Aorta (tissue), 5 donors: ENCODE data around the gene PTH1R. TPM values are rescaled to one million over a fixed set of nuclear protein-coding genes. Genes with fewer than 3 reads are reported as not detected.

Source experiments
- ATAC-seq: fragments of 200-7000 bp; cut with Tn5 transposase; one replicate; pipeline ENCODE4 v1.9.1; 2022; ENCODE audit warnings: moderate library complexity; ENCODE audit not compliant: low FRiP score
- DNase-seq, 2 donors: peaks; one replicate each; pipeline ENCODE4 v3.0.0-alpha.2; 2020
- H3K27ac ChIP-seq, 2 donors: one replicate each; pipeline ENCODE4 v1.5.1; 2013; ENCODE audit warnings: low read length in 2 of 2, mild to moderate bottlenecking in 2 of 2, moderate library complexity in 2 of 2, control low read depth in 1 of 2, inconsistent platforms in 1 of 2, low read depth in 1 of 2
- H3K27me3 ChIP-seq, 2 donors: one replicate each; pipeline ENCODE4 v1.6.1; 2013; ENCODE audit warnings: control low read depth in 1 of 2, low read length in 1 of 2, mild to moderate bottlenecking in 1 of 2, moderate library complexity in 1 of 2; ENCODE audit not compliant: insufficient read depth in 2 of 2, control insufficient read depth in 1 of 2
- H3K36me3 ChIP-seq, 2 donors: one replicate each; pipeline ENCODE4 v1.6.1; 2013; ENCODE audit warnings: control low read depth in 1 of 2, low read length in 1 of 2, mild to moderate bottlenecking in 1 of 2; ENCODE audit not compliant: insufficient read depth in 2 of 2, control insufficient read depth in 1 of 2
- H3K4me1 ChIP-seq, 2 donors: one replicate each; pipeline ENCODE4 v1.6.1; 2013; ENCODE audit warnings: low read length in 2 of 2, control low read depth in 1 of 2, mild to moderate bottlenecking in 1 of 2, moderate library complexity in 1 of 2; ENCODE audit not compliant: insufficient read depth in 2 of 2, control insufficient read depth in 1 of 2
- H3K4me3 ChIP-seq, 2 donors: one replicate each; pipeline ENCODE4 v1.5.1; 2013; ENCODE audit warnings: low read length in 2 of 2, control low read depth in 1 of 2, mild to moderate bottlenecking in 1 of 2
- H3K9me3 ChIP-seq: one replicate; pipeline ENCODE4 v1.6.1; 2013; ENCODE audit warnings: mild to moderate bottlenecking, low read length; ENCODE audit not compliant: control insufficient read depth
- WGBS, 2 donors: extraction: QIAGEN DNeasy Blood & Tissue Kit; methylation state at CpG; one replicate each; pipeline ENCODE4 v1.1.7; 2013; 5-methylcytosine and 5-hydroxymethylcytosine counted together
- intact Hi-C, 2 donors: fragments of 100-400 bp; cut with DNase I; formaldehyde crosslinking; loops; one replicate each; pipeline versions ENCODE4 v1.14.2 to v1.15.0; 2022
- polyA plus RNA-seq, 2 donors: library from polyadenylated mRNA; stranded (reverse); fragments of 200-250 nt; gene quantifications; one replicate each; pipeline ENCODE4 v1.2.3, GENCODE V29; 2013
- total RNA-seq, 2 donors: library from RNA; stranded (reverse); fragmentation: NEBNext Ultra II Directional; extraction: Animal tissue kit (Norgen Biotek cat#: 25700); gene quantifications; one replicate each; pipeline ENCODE4 v1.2.1, GENCODE V29; 2021
- donor health status: healthy with polysubstance abuse.
- donor health status: Bipolar disorder and iron deficiency.
- donor health status: DM: no; HTN: no; CAD: no.
- donor health status: DM: no; HTN: no; CAD: no.
- donor health status: DM: yes; HTN: yes; CAD: no.

Gene PTH1R
- total and polyA plus RNA-seq, 4 donors = 6.6 to 38.6 (median 7.6) TPM

DNA sequence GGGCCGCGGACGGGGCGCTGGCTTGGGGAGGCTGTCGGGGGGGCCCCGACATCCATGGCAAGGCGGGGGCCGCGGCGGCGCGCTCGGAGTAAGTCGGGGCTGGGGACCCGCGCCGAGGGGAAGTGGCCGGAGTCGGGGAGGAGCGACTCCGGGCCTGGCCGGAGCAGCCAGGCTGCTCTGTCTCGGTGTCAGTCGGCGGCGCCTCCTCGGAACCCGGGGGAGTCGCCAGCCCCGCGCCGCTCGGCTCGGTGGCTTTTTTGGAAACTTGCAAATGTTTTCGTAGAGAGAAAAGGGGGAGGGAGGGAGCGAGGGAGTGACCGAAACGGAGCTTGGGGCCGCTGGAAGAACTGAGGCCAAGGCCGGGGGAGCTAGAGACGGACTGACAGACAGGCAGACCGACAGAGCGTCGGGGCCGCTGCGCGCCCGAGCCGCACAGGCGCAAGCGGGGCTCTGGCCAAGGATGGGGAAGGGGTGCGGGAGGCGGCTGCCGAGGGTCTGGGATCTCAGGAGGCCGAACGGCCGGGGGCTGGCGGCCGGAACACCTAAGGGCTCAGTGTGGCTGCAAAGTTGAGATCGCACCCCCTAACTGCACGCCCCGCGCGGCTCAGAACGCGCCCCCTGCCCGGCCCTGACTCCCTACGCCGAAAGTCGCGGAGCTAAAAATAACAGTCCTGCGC, 5.0 kb downstream of the PTH1R start:
- H3K27me3 ChIP-seq = no peaks in the 10 kb centered on the region
- 0 to 1% methylated on average over 50 to 72 of the region's 72 CpGs for WGBS, 2 donors
- peak overlapping the region in 1 of 2 donors; percentile 32 for H3K27ac ChIP-seq
- H3K4me3 ChIP-seq = peak overlapping the region; percentile 57 to 66
- DNase-seq (peak in 1 of 2 donors; percentile 82), ATAC-seq (peak; percentile 56)
- no peaks in the 10 kb centered on the region for H3K4me1 ChIP-seq
- intact Hi-C loops = no loop called here
- no peaks in the 10 kb centered on the region for H3K36me3 ChIP-seq
- H3K9me3 ChIP-seq = no peaks in the 10 kb centered on the region

DNA sequence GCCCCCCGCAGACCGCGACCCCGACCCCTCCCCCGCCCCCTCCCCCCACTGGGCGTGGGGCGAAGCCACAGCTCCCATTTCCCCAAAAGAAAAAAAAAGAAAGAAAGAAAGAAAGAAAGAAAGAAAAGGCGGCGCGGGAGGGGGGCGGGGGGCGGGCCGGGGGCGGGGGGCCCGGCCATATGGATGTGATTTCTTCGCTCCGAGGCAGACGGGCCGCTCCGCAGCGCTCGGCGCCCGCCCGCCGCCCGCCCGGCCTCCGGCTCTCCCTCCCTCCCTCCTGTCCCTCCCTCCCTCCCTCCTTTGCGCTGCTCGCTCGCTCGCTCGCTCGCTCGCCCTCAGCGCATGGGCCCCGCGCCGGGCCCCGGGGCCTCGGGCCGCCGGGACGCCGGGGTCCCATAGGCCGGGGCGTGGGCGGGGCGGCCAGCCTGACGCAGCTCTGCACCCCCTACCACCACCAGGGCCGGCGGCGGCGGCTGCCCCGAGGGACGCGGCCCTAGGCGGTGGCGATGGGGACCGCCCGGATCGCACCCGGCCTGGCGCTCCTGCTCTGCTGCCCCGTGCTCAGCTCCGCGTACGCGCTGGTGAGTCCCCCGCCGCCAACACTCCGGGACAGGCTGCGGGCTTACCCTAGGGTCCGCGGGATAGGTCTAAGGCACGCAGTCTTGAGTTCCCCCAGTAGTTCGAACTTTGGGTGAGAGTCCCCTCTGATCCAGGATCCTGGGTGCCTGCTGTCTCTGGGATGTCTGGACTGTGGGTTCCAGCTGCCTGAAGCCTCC, 5.7 kb downstream of the PTH1R start:
- no peaks in the 10 kb centered on the region for H3K27me3 ChIP-seq
- DNase-seq (no peak), ATAC-seq (peak; percentile 57)
- intact Hi-C loops = no loop called here
- 4 to 8% methylated on average over 43 to 78 of the region's 78 CpGs for WGBS, 2 donors
- H3K36me3 ChIP-seq = no peaks in the 10 kb centered on the region
- H3K27ac ChIP-seq = no peak overlapping the region
- peak overlapping the region; percentile 57 to 66 for H3K4me3 ChIP-seq
- H3K4me1 ChIP-seq = no peaks in the 10 kb centered on the region
- no peaks in the 10 kb centered on the region for H3K9me3 ChIP-seq

DNA sequence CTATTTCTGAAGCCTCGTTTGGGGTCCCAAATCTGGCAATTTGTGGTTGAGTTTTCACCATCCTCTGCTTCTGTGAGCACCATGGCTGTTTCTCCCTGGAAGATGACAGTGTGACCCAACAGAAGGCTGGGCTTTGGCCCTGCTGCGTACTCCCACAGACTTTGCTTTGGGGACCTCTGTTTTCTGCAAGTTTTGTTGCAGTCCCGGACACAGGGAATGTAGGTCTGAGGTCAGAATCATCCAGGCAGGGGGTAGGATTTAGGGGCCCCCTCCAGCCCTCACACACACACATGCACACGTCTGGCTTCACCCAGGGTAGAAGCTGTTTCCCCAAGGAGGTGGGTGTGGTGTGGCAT, 6.3 kb downstream of the PTH1R start:
- Histone ChIP-seq H3K27me3 (no peaks in the 10 kb centered on the region), H3K4me1 (no peaks in the 10 kb centered on the region), H3K9me3 (no peaks in the 10 kb centered on the region), H3K36me3 (no peaks in the 10 kb centered on the region), H3K27ac (no peak overlapping the region), H3K4me3 (no peak overlapping the region)
- ATAC-seq (no peak), DNase-seq (no peak)
- WGBS, 2 donors = 67 to 69% methylated on average over 4 of the region's 4 CpGs
- intact Hi-C loops = no loop called here

DNA sequence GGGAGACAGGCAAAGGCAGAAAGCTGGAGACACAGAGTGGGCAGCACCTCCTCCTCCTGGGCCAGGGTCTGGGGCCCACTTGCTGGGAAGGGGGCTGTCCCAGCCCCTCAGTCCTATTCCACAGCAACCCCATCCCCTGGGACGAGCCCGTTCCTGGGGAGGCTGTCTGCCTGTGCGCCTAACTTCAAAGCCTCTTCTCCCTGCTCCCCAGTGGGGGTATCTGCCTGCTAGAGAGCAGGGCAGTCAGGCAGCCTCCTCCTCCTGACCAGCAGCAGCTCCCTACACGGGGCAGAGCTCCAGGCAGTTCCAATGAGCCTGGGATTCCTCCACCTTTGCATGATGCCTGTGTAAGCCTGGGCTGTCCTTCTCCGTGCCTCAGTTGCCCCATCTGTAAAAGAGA, 6.9 kb downstream of the PTH1R start:
- no peaks in the 10 kb centered on the region for H3K4me1 ChIP-seq
- no peak overlapping the region for H3K4me3 ChIP-seq
- no peaks in the 10 kb centered on the region for H3K9me3 ChIP-seq
- WGBS, 2 donors = 76 to 78% methylated on average over 5 of the region's 5 CpGs
- no peaks in the 10 kb centered on the region for H3K36me3 ChIP-seq
- no peak for DNase-seq
- no peak overlapping the region for H3K27ac ChIP-seq
- H3K27me3 ChIP-seq = no peaks in the 10 kb centered on the region
- intact Hi-C loops = no loop called here
- ATAC-seq = no peak

DNA sequence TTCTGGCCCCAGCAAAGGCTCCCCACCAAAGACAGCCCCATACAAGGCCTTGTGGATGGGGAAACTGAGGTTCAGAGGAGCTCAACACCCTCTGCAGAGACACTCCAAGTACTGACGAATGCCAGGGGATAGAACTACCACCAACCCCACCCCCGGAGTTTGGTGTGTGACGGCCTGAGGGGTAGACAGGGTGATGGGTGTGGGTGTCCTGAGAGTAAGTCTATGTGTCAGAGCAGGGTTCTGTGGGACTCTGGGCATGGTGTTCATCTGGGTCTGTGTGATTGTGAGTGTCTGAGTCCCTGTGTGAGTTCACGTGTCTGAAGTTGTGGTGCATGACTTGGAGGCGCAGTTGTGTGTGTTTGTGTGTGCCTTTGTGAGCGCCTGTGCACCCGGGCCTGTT, 7.4 kb downstream of the PTH1R start:
- WGBS, 2 donors = 92 to 93% methylated on average over 7 of the region's 7 CpGs
- intact Hi-C loops = no loop called here
- ATAC-seq = no peak
- no peaks in the 10 kb centered on the region for H3K27me3 ChIP-seq
- no peak for DNase-seq
- H3K4me1 ChIP-seq = no peaks in the 10 kb centered on the region
- no peak overlapping the region for H3K27ac ChIP-seq
- H3K36me3 ChIP-seq = no peaks in the 10 kb centered on the region
- H3K4me3 ChIP-seq = no peak overlapping the region
- no peaks in the 10 kb centered on the region for H3K9me3 ChIP-seq

DNA sequence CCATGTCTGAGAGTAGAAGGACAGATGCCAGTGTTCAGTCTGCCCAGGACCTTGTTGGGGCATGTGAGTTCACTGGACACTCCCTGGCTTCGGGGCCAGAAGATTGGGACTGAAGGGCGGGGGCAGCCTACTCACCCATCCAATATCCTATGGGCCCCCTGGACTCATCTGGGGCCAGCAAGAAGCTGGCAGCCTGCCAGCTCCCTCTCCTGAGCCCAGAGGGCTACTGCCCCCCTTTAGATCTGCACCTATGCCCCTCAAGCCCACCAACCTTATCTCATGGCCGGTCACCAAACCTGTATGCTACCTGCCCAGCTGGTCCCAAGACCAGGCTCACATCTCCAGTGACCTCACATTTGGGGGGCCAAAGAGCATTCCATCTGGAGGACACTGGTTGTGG, 8.1 kb downstream of the PTH1R start:
- H3K9me3 ChIP-seq = no peaks in the 10 kb centered on the region
- DNase-seq (no peak), ATAC-seq (no peak)
- no peaks in the 10 kb centered on the region for H3K27me3 ChIP-seq
- H3K4me1 ChIP-seq = no peaks in the 10 kb centered on the region
- intact Hi-C loops = no loop called here
- H3K27ac ChIP-seq = no peak overlapping the region
- H3K36me3 ChIP-seq = no peaks in the 10 kb centered on the region
- H3K4me3 ChIP-seq = no peak overlapping the region
- 91 to 97% methylated on average over 3 of the region's 3 CpGs for WGBS, 2 donors

DNA sequence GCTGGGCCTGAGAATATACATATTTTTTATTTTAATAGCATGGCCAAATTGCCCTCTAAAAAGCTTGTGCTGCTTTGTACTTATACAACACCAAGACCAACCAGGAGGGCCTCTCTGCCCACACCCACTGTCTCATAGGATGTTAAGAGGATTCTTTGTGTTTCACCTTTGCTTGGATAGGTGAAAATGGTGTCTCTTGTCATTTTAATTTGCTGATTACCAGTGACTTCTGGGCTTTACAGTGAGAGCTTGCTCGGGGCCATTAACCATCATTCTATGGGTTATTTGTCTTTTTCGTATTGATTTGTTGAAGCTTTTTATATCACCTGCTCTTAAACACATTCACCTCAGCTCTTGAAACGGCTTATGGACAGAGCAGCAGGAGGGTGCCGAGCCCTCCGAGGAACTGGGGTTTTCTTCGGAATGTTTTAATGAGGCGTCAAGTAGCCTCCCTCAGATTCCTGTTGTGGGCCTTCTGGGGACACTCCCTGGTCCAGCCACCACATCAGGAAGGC, 10.5 kb downstream of the PTH1R start:
- no peaks in the 10 kb centered on the region for H3K27me3 ChIP-seq
- no peak overlapping the region for H3K4me3 ChIP-seq
- H3K4me1 ChIP-seq = no peaks in the 10 kb centered on the region
- intact Hi-C loops = no loop called here
- no peaks in the 10 kb centered on the region for H3K9me3 ChIP-seq
- H3K27ac ChIP-seq = no peak overlapping the region
- no peaks in the 10 kb centered on the region for H3K36me3 ChIP-seq
- ATAC-seq (no peak), DNase-seq (no peak)
- WGBS, 2 donors = 80% methylated on average over 7 of the region's 7 CpGs

DNA sequence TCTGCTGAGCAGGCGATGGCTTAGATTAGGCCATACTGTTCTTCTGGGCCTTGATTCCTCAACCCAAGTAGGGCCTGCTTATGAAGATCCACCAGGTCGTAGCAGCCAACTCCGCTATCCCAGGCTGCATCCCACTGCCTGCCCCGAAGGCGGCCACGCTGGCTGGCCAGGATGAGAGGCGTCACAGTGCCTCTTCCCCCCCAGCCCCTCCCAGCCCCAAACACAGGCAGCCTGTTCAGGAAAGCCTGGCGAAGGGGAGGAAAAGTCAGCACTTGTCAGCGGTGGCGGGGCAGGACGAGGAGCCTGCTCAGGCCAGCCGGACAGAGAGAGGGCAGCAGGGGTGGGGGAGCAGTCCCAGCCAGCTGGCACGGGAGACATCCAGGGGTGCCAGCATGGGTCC, 11.2 kb downstream of the PTH1R start:
- Histone ChIP-seq H3K4me3 (no peak overlapping the region), H3K4me1 (no peaks in the 10 kb centered on the region), H3K27ac (no peak overlapping the region), H3K27me3 (no peaks in the 10 kb centered on the region), H3K9me3 (no peaks in the 10 kb centered on the region), H3K36me3 (no peaks in the 10 kb centered on the region)
- ATAC-seq = no peak
- DNase-seq = no peak
- WGBS, 2 donors = 75 to 94% methylated on average over 9 to 13 of the region's 13 CpGs
- intact Hi-C loops = no loop called here
